Adrenal gland (tissue), 5 donors: ENCODE results near the gene CEP83.

Experiments
- POLR2A ChIP-seq, 2 donors: fragments of 450-650 bp; IDR thresholded peaks; one replicate each; pipeline ENCODE4 v1.6.1; 2017; ENCODE audit warnings: antibody characterized with exemption in 2 of 2, mild to moderate bottlenecking in 2 of 2, moderate library complexity in 1 of 2
- TF ChIP-seq, protein P1 (sequence below), 6 experiments: fragments of 450-650 bp in 4 of 6; fragments of 200-600 bp in 2 of 6; sonication (generic) in 1 of 6; IDR thresholded peaks; 1 replicate in 5 of 6; 2 replicates in 1 of 6; pipeline versions ENCODE4 v1.5.1 to v1.8.0; 2016 to 2021; ENCODE audit warnings: antibody characterized with exemption in 6 of 6, mild to moderate bottlenecking in 2 of 6, moderate library complexity in 1 of 6
- donor health status: DM: no; HTN: no; CAD: no.

DNA sequence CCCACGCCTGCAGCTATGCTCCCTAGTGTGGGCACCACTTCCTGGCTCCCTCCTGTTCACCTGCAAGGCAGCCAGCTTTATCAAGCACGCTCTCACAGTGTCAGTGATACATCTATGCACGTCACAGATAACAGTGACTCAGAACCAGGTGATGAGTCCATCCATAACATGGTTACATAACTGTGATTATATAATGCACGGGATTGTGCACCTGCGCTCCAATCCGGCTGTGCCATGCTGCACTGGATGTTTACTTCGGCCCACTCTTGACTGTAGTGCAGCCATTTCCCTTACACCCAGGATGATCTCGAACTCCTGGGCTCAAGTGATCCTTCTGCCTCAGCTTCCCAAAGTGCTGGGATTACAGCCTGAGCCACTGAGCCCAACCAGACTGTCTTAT is 38.4 kb upstream of the CEP83 start:
- TF ChIP-seq, protein P1, sequence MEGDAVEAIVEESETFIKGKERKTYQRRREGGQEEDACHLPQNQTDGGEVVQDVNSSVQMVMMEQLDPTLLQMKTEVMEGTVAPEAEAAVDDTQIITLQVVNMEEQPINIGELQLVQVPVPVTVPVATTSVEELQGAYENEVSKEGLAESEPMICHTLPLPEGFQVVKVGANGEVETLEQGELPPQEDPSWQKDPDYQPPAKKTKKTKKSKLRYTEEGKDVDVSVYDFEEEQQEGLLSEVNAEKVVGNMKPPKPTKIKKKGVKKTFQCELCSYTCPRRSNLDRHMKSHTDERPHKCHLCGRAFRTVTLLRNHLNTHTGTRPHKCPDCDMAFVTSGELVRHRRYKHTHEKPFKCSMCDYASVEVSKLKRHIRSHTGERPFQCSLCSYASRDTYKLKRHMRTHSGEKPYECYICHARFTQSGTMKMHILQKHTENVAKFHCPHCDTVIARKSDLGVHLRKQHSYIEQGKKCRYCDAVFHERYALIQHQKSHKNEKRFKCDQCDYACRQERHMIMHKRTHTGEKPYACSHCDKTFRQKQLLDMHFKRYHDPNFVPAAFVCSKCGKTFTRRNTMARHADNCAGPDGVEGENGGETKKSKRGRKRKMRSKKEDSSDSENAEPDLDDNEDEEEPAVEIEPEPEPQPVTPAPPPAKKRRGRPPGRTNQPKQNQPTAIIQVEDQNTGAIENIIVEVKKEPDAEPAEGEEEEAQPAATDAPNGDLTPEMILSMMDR (IDR thresholded peaks at IDR 0.05), result no peak
- TF ChIP-seq POLR2A (IDR thresholded peaks at IDR 0.05), result no peak
